PFSK-1 (cell line): ENCODE results near the gene SCGB1C1.

Experiments used
- FOXP2 ChIP-seq: optimal IDR thresholded peaks from 2 replicates; pipeline ENCODE3; 2011; ENCODE audit warnings: borderline replicate concordance, control low read depth, inconsistent platforms; ENCODE audit not compliant: insufficient read depth; ENCODE audit errors: extremely low read length, extremely low read depth
- POLR2AphosphoS5 ChIP-seq: IDR thresholded peaks from 2 replicates; pipeline ENCODE4 v1.6.1; 2012; ENCODE audit warnings: low read depth, mild to moderate bottlenecking, control low read depth, low read length, moderate library complexity
- REST ChIP-seq, 2 experiments: IDR thresholded peaks; 2 replicates each; pipeline versions ENCODE4 v1.6.1 to v1.8.0; 2011 to 2012; ENCODE audit warnings: low read depth in 2 of 2, low read length in 2 of 2, control low read depth in 1 of 2, inconsistent platforms in 1 of 2, mild to moderate bottlenecking in 1 of 2, moderate library complexity in 1 of 2; ENCODE audit not compliant: insufficient read depth in 1 of 2
- SIN3A ChIP-seq: IDR thresholded peaks from 2 replicates; pipeline ENCODE4 v1.6.1; 2012; ENCODE audit warnings: mild to moderate bottlenecking, low read length, moderate library complexity, borderline replicate concordance; ENCODE audit not compliant: insufficient read depth
- TAF1 ChIP-seq: IDR thresholded peaks from 2 replicates; pipeline ENCODE4 v1.6.1; 2012; ENCODE audit warnings: low read length, control low read depth, borderline replicate concordance; ENCODE audit not compliant: insufficient read depth

The SCGB1C1 gene

GRCh38 chr11:235180-235579 is 42.3 kb downstream of the SCGB1C1 start:
- no peak for TF ChIP-seq SIN3A
- TF ChIP-seq POLR2AphosphoS5 = no peak
- TF ChIP-seq REST (IDR thresholded peaks at IDR 0.05; ENCODE audit: insufficient read depth in 1 of 2, low read depth in 2 of 2, low read length in 2 of 2) = no peak
- TF ChIP-seq TAF1 = no peak
- no peak for TF ChIP-seq FOXP2

- TF ChIP-seq SIN3A (no peak), FOXP2 (no peak), REST (IDR thresholded peaks at IDR 0.05; ENCODE audit: insufficient read depth in 1 of 2, low read depth in 2 of 2, low read length in 2 of 2) (no peak), POLR2AphosphoS5 (no peak), TAF1 (no peak)
Observed at GRCh38 chr11:235609-235996, 42.7 kb downstream of the SCGB1C1 start.

GRCh38 chr11:235997-236773 is 43.3 kb downstream of the SCGB1C1 start, which contains the start of gene SIRT3:
Gene SIRT3 (minus strand): TSS chr11:236342. CDS start chr11:236328, 14 bp downstream.
- TF ChIP-seq REST (IDR thresholded peaks at IDR 0.05; ENCODE audit: insufficient read depth in 1 of 2, low read depth in 2 of 2, low read length in 2 of 2) (peak in 1 of 2 experiments; percentile 50; a peak in 1 of 4 replicates), SIN3A (0 out of 2 replicates have a peak, but pooled peaks have one; percentile 25), TAF1 (peak; percentile 91; the same call in 1 of the 2 replicates), FOXP2 (peak; percentile 78), POLR2AphosphoS5 (peak; percentile 58; the same call in 1 of the 2 replicates)

- peak; percentile 98 for TF ChIP-seq TAF1
- TF ChIP-seq FOXP2 = peak; percentile 89
- TF ChIP-seq REST (IDR thresholded peaks at IDR 0.05; ENCODE audit: insufficient read depth in 1 of 2, low read depth in 2 of 2, low read length in 2 of 2) = peak in 1 of 2 experiments; percentile 66; a peak in 1 of 4 replicates
- TF ChIP-seq SIN3A = peak; percentile 91; the same call in 1 of the 2 replicates
- TF ChIP-seq POLR2AphosphoS5 = peak; percentile 97
Observed at GRCh38 chr11:236774-237767, 44.2 kb downstream of the SCGB1C1 start, which contains the start of gene PSMD13. Gene PSMD13 (plus strand): TSS chr11:236976. CDS start chr11:237050, 74 bp downstream.
